Fibroblast of peridontal ligament (primary cell): ENCODE data around the gene CIAPIN1.

Experiments used
- DNase-seq: peaks from one replicate; pipeline ENCODE4 v3.0.0-alpha.2; 2010; ENCODE audit errors: extremely low read depth

CIAPIN1 gene

DNA sequence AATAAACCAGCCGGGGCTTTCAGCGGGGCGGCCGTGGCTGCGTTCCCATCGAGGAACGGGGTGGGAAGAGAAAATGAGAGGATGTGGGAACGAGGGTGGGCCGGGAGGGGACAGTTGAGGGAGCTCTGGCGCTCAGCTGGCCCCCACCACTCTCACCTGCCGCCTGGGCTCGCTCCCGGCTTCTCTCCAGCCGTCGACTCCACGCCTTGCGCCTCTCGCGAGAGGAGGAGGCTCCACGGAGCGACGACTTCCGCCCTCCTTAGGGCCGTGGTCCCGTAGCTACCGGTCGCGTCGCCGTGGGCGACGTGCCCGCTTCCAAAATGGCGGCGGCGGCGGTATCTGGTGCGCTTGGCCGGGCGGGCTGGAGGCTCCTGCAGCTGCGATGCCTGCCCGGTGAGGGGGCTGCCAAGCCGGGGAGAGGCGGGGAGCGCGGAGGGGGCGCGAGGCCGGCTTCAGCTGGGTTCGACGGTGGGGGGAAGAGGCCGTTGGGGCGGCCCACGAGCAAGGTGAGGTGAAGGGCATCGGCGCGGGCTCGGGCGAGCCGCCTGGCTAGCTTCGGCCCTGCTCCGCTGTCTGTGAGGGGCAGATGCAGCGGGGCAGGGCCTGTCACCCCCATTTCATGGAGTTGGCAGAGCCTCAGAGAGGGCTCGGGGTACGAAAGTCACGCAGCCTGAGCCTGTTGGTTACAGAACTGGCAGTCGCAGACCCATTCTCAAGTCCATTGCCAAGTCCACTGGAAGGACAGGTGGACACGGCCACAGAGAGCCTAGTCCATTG is at the start of gene CIAPIN1, which contains the start of gene COQ9:
TSS of gene CIAPIN1 (minus strand) at position 200 of the 777 bp plus-strand sequence. CDS start 6,457 bp downstream, outside the sequence.
TSS of gene COQ9 (plus strand) at position 294 of the 777 bp plus-strand sequence. CDS start at position 321, 27 bp downstream.
- peak; percentile 87 for DNase-seq

- DNase-seq, result no peak
Observed at GRCh38 chr16:57493767-57494166, 46.6 kb upstream of the CIAPIN1 start.

- DNase-seq, result no peak
Observed at GRCh38 chr16:57489229-57489628, 42.0 kb upstream of the CIAPIN1 start.

GRCh38 chr16:57486858-57487834 is 40.0 kb upstream of the CIAPIN1 start:
- no peak for DNase-seq

- peak; percentile 36 for DNase-seq
Observed at GRCh38 chr16:57485916-57486857, 39.0 kb upstream of the CIAPIN1 start, which contains the start of gene DOK4. Gene DOK4, minus strand, starts transcription at chr16:57486493. Its CDS starts 6,986 bp downstream, at chr16:57479507.

GRCh38 chr16:57485091-57485915 is 38.1 kb upstream of the CIAPIN1 start:
- DNase-seq, result no peak

DNA sequence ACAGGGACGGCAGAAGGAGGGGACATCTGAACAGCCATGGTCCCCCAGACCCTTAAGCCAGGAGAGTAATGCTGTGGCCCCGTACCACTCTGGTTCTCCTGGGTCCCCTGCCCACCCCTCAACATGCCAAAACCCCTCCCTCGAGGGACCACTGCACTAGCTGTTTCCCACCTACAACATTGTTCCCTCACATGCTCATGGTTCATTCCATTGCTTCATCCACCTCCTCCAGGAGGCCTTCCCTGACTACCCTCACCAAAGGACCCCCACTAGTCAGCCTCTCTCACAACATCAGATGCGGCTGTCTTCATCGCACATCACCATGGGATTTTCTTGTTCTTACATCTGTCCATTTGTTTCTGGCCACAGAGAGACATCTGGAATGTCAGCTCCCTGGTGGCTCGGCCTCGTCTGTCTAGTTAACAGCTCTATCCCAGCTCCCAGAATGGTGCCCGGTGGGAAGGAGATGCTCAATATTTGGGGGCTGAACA is 37.4 kb upstream of the CIAPIN1 start:
- DNase-seq, result no peak

DNA sequence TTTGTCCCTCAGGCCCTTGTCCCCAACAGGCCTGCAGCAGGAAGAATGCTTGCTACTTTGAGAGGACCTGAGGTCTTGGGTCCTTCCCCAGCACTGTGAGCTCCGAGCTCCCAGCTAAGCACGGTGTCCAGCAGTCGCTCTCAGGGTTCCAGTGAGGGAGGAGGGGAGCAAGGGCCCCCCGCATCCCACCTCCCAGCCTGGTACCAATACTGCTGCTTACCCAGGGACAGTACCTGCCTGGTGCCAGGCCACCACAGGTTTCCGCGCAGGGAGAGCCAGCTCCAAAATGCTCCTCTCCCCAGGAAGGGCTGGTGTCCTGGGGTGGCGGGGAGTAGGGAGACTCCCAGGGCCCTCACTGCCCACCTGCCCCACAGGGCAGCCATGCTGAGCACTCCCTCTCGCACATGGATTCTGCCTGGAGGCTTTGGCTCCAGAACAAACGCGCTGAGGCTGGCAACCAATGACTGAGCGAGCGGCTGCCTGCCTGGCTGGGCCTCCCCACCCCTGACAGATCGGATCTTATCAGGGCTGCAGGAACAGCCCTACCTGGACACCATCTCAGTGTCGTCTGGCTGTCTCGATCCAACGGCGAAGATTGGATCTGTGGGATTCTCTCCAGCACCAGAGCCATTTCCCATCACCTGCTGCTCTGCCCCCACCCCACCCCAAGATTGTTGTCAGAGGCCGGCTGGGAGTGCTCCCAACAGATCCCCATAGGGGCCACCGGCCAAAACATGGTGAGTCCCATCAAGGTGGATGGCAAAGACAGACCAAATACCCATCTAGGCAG is 36.7 kb upstream of the CIAPIN1 start:
- DNase-seq, result no peak

DNA sequence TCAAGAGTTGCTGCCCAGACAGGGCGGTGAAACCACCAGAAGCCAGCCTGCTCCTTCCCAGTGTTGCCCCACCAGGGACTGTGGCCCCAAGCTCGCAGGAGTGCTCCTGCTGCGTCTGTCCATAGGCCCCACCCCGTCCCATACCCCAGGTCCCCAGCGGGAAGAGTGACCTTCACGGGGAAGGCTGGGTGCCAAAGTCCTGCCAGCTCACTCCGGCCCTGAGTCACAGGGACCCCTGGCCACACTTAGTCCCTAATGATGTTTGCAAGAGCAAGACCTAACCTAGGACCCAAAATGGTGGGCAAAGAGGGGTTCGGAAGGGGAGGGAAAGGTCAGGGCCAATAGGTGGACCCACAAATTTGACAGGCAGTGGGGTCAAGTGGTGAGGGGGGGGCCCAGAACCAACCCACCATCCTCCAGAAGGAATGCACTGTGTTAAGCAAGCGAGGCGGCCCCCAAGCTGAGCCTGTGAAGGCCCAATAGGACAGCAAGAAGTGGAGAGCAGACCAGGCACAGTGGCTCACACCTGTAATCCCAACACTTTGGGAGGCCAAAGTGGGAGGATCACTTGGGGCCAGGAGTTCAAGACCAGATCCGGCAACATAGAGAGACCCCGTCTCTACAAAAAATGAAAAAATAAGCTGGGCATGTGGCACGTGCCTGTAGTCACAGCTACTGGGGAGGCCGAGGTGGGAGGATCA is 35.8 kb upstream of the CIAPIN1 start:
- DNase-seq, result no peak

GRCh38 chr16:57481421-57481820 is 34.2 kb upstream of the CIAPIN1 start:
- no peak for DNase-seq

DNA sequence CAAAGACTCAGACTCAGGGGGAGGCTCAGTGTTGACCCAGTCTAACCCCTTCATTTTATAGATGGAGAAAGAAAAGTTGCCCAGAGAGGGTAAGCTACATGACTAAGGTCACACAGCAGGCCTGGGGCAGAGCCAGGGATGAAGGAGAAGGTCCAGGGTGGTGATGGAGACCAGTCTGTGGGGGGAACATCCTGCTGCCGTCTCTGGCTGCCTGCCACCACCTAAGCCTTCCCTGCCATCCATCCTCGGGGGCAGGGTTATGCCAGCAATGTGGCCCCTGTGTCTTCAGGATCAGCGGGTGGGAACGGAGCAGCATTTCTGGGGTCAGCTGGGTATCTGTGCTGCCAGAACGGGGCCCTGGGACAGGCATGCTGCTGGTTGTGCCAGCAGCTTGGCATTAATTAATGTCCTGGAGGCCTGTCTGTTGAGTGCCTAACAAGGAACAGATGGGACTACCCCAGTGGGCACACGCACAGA is 33.6 kb upstream of the CIAPIN1 start:
- no peak for DNase-seq

DNA sequence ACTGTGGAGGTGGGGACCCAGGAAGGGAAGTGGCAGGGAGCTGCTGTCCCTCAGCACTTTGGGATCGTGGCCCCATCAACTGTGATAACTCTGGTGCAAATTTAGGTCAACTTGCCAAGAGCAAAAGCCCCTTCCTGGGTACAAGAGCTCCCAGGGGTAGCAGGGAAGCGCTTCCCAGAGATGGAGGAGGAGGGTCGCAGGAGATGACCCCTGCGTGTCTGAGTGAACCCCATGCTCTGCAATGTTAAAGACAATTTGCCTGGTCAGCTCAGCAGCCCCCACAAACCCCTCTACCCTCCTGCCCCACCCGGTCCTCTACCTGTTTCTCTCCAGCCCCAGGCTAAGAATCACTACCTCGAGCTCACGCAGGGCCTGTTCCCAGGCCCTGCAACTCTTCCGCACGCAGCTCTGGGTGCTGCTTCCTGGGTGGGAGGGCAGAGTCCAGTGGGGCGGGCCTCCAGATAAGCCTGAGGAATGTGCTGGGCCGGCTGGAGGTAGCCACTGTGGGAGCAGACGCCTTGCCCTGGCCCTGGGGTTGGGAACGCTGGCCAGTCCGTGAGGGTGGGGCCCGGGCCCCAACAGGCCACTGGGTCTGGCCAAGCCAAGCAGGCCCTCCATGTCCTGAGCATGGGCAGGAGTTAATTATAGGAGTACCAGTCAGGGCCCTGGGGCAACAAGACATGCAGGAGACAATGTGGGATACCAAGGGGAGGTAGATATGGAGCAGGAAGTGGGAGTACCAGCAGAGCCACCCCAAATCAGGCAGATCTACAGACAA is 33.0 kb upstream of the CIAPIN1 start:
- DNase-seq, result peak; percentile 13

GRCh38 chr16:57479205-57479975 is 32.2 kb upstream of the CIAPIN1 start:
- DNase-seq, result peak; percentile 60

- no peak for DNase-seq
Observed at GRCh38 chr16:57478396-57479204, 31.4 kb upstream of the CIAPIN1 start.

GRCh38 chr16:57477531-57478202 is 30.5 kb upstream of the CIAPIN1 start:
- no peak for DNase-seq
